Stimulated activated CD8-positive, alpha-beta memory T cell treated with anti-CD3 and anti-CD28 coated beads, Interleukin-15, amount 100 ng/mL, for 48 hours (primary cell): Measurements from ENCODE around the gene CYP4F22.
"Not testable (repeated sequence)": the region's sequence is repeated elsewhere in the genome, so short reads cannot be mapped to it uniquely, and the experiment has no call there.

ENCODE experiments used
- DNase-seq, 2 donors: peaks; one replicate each; pipeline ENCODE4 v3.0.0-alpha.2; 2020; ENCODE audit warnings: low read depth in 2 of 2

Gene CYP4F22

DNA sequence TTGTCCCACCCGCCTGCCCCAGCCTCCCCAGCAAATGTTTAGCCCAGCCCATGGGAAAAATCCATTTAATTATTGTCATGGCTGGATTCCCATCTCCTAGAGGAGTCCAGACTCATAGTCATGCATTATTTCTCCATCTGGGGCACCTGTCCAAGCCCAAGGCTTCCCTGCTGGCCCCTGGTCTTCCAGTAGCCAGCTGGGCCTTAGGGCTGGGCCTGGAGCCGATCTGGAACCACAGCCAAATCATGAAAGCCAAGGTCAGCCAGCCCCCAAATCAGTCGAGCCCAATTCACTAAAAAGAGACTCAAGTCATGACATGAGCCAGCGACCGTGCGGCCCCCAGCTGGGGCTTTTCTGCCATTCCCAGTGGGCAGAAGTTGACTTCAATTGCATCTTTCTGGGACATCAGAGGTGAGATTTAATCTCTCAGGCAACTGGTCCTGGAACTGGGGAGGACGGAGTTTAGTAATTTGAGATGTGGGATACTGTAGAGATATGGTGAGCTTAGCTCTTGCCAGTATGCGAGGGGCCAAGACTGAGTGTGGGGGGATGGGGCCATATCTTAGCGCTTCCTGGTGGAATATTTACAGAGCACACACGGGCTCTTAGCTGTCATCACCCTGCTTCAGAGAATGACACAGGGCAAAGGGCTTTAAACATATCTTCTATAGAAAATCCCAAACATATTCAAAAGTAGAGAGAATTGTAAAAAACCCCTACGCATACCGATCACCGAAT is 19.7 kb upstream of the CYP4F22 start:
- no peak for DNase-seq

DNA sequence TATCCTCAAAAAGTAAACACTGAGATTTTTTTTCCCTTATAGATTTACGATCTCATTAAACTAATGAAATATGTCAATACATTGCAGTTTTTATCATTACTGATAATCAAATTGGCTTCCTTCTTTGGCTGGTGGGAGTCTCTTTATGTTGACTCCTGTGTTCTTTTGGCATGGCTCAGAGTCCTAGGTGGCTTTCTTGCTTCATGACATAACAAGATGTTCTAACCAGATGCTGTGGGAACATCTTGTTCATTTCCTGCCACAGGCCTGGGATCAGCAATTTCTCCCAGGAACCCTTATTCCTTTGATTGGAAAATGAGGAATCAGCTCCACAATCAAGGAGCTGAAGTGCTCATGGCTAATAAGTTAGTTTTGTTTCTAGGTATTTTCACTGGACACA is 13.2 kb upstream of the CYP4F22 start:
- DNase-seq, result no peak

DNA sequence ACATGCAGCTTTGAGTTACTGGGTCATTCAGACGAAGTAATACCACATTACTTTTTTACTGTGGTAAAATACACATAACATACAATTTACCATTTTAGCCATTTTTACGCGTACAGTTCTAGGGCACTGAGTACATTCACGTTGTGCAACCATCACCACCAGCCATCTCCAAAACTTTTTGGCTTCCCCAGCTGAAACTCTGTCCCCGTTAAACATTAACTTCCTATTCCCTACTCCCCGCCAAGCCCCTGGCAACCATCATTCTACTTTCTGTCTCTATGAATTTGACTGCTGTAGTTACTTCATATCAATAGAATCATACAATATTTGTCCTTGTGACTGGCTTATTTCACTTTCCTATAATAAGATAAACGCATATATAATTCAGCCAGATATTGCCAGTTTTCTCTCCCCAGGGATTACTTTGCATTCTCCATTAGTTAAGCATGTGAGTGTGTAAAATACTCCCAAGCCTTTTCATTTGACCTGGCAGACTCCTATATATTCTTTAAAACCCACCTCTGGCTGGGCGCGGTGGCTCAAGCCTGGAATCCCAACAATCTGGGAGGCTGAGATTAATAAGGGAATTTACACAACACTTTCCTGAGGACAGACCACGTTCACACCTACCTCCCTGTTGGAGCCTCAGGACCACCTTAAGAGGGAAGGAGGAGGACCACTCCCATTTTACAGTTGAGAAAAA is 10.0 kb upstream of the CYP4F22 start:
- DNase-seq, result no peak

DNA sequence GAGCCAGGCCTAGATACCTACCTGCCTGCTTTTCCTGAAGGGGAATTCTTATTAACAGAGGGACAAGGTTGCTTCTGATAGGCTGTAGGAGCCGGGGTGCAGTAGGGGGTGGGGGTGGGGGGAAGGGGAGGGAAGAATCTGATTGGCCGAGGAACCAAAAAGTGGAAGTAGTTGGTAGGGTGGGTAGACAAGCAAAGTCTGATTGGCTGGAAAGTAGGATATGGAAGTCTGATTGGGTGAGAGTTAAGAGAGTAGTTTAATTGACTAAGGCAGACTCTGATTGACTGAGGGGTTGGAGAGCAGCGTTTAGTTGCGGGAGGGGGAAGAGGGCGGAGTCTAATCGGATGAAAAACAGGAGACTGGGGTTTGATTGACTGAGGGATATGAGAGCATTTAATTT is 9.4 kb upstream of the CYP4F22 start:
- DNase-seq, result no peak

GRCh38 chr19:15501596-15501995 is 6.7 kb upstream of the CYP4F22 start:
- DNase-seq, result no peak

GRCh38 chr19:15502264-15502663 is 6.1 kb upstream of the CYP4F22 start:
- DNase-seq, result no peak

GRCh38 chr19:15506074-15506571 is 2.2 kb upstream of the CYP4F22 start:
- no peak for DNase-seq

GRCh38 chr19:15507068-15508034 is 974 bp upstream of the CYP4F22 start:
- no peak for DNase-seq

- no peak for DNase-seq
These were observed 3.5 kb downstream of the CYP4F22 start for GRCh38 chr19:15511671-15512424.

DNA sequence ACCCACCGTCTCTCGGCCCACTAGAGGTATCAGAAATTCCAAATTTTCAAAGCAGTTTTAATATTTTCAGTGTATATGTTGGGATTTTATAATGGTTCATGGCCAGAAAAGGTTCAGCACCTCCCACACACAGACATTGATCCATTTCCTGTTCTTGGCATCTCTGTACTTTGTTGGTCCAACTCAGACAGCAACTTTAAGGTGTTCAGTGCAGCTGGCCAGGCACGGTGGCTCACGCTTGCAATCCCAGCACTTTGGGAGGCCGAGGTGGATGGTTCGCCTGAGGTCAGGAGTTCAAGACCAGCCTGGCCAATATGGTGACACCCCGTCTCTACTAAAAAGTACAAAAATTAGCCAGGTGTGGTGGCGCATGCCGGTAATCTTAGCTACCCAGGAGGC is 6.9 kb downstream of the CYP4F22 start:
- not testable (repeated sequence) for DNase-seq

GRCh38 chr19:15516363-15516762 is 8.0 kb downstream of the CYP4F22 start:
- no peak for DNase-seq

- DNase-seq, result no peak
These were observed 9.5 kb downstream of the CYP4F22 start for GRCh38 chr19:15517778-15518177.

DNA sequence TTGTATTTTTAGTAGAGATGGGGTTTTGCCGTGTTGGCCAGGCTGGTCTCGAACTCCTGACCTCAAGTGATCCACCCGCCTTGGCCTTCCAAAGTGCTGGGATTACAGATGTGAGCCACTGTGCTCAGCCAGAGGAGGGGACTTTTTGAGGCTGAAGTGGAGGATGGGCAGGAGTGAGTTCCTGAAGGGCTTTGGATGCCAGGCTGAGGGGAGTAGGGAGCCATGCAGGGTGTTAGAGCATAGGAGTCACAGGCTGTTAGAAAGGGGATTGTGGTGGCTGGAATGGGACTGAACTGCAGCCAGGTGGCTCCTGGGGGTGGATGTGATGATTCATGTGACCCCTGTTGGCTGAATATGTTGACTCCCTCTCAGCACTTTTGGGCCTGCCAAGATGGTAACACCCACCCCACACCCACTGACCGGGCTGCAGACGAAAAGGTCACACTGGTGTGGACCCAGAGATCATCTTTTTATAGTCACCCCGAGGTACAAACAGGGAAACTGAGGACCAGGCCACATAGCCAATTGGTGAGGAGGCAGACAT is 11.2 kb downstream of the CYP4F22 start:
- no peak for DNase-seq

- DNase-seq, result no peak
These were observed 16.5 kb downstream of the CYP4F22 start for GRCh38 chr19:15524781-15525180.

GRCh38 chr19:15525291-15525690 is 17.0 kb downstream of the CYP4F22 start:
- DNase-seq, result no peak

DNA sequence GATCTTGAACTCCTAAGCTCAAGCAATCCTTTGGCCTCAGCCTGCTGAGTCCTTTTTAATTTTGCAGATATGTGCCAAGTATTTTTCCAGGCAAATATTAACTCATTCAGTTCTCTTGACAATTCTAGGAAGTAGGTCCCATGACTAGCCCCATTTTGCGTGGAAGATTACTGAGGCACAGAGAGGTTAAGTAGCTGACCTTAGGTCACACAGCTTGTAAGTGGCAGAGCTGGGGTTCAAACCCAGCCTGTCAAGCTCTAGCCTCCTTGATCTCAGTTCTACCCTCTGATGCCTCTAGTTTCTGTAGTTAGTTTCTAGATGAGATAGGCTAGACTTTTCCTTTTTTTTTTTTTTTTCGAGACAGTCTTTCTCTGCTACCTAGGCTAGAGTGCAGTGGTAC is 18.1 kb downstream of the CYP4F22 start:
- no peak for DNase-seq

GRCh38 chr19:15527705-15528104 is 19.4 kb downstream of the CYP4F22 start:
- no peak for DNase-seq

- DNase-seq, result no peak
These were observed 21.5 kb downstream of the CYP4F22 start for GRCh38 chr19:15529774-15530372.

GRCh38 chr19:15532779-15533521 is 24.6 kb downstream of the CYP4F22 start:
- no peak for DNase-seq

- DNase-seq, result not testable (repeated sequence)
These were observed 25.2 kb downstream of the CYP4F22 start for GRCh38 chr19:15533522-15533830.
